UCSD-AML1 (cell line): Measurements from ENCODE around the gene MORN3.

Experiments used
- DNase-seq: peaks from one replicate; lab custom pipeline; 2025; ENCODE audit not compliant: unreplicated experiment; lab: John Stamatoyannopoulos, UW

The MORN3 gene

GRCh38 chr12:121608301-121608700, 61.2 kb downstream of the MORN3 start:
- DNase-seq, result no peak

- DNase-seq, result no peak
These were observed 65.9 kb downstream of the MORN3 start for GRCh38 chr12:121603581-121603980.

GRCh38 chr12:121602766-121603165, 66.7 kb downstream of the MORN3 start:
- DNase-seq, result no peak

GRCh38 chr12:121600702-121601336, 68.6 kb downstream of the MORN3 start:
- DNase-seq, result peak; percentile 29
